ENCODE measurements around the gene KCNIP3.
"Not testable (repeated sequence)": the region's sequence is repeated elsewhere in the genome, so short reads cannot be mapped to it uniquely, and the experiment has no call there.

Gene KCNIP3

GRCh38 chr2:95348609-95349567, 51.7 kb downstream of the KCNIP3 start:
- no peak for DNase-seq (ENCODE audit: low read depth)

- no peak for DNase-seq (ENCODE audit: low read depth)
These were observed 52.6 kb downstream of the KCNIP3 start for GRCh38 chr2:95349568-95350322.

DNA sequence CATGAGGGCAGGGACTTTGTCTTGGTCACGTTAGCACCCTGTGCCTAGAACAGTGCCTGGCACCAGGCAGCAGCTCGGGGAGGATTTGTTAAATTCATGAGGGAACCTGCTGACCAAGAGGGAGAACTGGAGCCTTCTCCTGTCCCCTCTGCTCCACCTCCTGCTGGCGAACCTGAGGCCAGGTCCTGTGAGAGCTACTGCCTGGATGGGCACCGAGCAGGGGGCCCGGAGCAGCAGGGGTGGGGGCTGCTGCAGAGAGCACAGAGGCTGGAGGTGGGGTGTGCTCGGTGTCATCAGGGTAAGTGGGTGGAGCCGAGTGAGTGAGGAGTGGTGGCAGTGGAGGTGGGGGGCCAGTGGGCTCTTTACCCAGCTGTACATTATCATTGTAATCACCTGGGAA, 53.2 kb downstream of the KCNIP3 start:
- no peak for DNase-seq (ENCODE audit: low read depth)

GRCh38 chr2:95350774-95351597, 53.8 kb downstream of the KCNIP3 start:
- no peak for DNase-seq (ENCODE audit: low read depth)

DNA sequence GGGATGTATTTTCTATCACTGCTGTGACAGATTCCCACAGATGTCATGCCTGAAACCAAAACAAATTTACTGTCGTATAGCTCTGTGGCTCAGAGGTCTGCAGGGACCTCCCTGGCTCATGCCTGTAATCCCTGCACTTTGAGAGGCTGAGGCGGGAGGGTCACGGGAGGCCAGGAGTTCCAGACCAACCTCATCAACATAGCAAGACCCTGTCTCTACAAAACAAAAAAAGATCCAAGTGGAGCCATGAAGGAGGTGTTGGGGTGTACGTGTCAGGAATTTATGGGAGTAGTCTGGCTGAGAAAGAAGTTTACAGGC, 54.4 kb downstream of the KCNIP3 start:
- DNase-seq (ENCODE audit: low read depth): no peak

GRCh38 chr2:95352310-95353054, 55.3 kb downstream of the KCNIP3 start:
- DNase-seq (ENCODE audit: low read depth): no peak

- no peak for DNase-seq (ENCODE audit: low read depth)
These were observed 56.0 kb downstream of the KCNIP3 start for GRCh38 chr2:95353055-95353575.

- DNase-seq (ENCODE audit: low read depth): no peak
These were observed 56.7 kb downstream of the KCNIP3 start for GRCh38 chr2:95353613-95354468.

GRCh38 chr2:95354469-95354901, 57.3 kb downstream of the KCNIP3 start:
- DNase-seq (ENCODE audit: low read depth): no peak

GRCh38 chr2:95354925-95355324, 57.8 kb downstream of the KCNIP3 start:
- no peak for DNase-seq (ENCODE audit: low read depth)

DNA sequence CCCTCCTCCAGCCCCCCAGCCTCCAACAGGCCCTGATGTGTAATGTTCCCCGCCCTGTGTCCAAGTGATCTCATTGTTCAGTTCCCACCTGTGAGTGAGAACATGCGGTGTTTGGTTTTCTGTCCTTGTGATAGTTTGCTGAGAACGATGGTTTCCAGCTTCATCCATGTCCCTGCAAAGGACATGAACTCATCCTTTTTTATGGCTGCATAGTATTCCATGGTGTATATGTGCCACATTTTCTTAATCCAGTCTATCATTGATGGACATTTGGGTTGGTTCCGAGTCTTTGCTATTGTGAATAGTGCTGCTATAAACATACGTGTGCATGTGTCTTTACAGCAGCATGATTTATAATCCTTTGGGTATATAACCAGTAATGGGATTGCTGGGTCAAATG, 58.3 kb downstream of the KCNIP3 start:
- not testable (repeated sequence) for DNase-seq (ENCODE audit: low read depth)

- DNase-seq (ENCODE audit: low read depth): no peak
These were observed 59.9 kb downstream of the KCNIP3 start for GRCh38 chr2:95356821-95357700.

DNA sequence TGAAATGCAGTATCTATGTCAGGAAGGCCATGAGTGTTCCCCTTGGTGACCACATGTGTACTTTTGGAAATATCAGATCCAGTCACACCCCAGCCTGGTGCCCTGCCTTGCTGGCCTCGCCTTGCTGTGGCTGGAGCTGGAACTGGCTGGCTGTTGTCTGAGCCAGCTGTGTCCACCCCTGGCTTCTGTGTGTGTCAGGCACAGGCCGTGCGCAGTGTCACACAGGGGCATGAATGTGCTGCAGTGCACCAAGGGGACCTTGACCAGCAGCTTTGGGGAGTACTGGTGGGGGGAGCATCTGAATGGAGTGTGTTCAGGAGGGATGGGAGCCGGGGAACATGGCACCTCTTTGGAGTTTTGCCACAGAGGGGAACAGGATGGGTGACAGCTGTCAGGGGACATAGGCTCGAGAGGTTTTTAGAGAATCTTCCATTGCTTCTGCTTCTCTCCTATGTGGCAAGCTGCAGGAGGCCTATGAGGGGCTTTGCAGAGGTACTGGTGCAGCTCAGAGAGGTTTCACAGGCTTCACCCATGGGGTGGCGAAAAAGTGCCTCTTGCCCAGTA, 60.7 kb downstream of the KCNIP3 start:
- no peak for DNase-seq (ENCODE audit: low read depth)

GRCh38 chr2:95359031-95359430, 61.9 kb downstream of the KCNIP3 start:
- DNase-seq (ENCODE audit: low read depth): no peak

- no peak for DNase-seq (ENCODE audit: low read depth)
These were observed 62.4 kb downstream of the KCNIP3 start for GRCh38 chr2:95359501-95359930.

- DNase-seq (ENCODE audit: low read depth): no peak
These were observed 64.3 kb downstream of the KCNIP3 start for GRCh38 chr2:95361216-95361980.

GRCh38 chr2:95362486-95362885, 65.3 kb downstream of the KCNIP3 start:
- no peak for DNase-seq (ENCODE audit: low read depth)

GRCh38 chr2:95366514-95366913, 69.4 kb downstream of the KCNIP3 start:
- no peak for DNase-seq (ENCODE audit: low read depth)
